ENCODE results near the gene DGKG. TPM values are rescaled to one million over a fixed set of nuclear protein-coding genes. Genes with fewer than 3 reads are reported as not detected.

The DGKG gene
- total RNA-seq, 1 donor = 2.5 TPM

DNA sequence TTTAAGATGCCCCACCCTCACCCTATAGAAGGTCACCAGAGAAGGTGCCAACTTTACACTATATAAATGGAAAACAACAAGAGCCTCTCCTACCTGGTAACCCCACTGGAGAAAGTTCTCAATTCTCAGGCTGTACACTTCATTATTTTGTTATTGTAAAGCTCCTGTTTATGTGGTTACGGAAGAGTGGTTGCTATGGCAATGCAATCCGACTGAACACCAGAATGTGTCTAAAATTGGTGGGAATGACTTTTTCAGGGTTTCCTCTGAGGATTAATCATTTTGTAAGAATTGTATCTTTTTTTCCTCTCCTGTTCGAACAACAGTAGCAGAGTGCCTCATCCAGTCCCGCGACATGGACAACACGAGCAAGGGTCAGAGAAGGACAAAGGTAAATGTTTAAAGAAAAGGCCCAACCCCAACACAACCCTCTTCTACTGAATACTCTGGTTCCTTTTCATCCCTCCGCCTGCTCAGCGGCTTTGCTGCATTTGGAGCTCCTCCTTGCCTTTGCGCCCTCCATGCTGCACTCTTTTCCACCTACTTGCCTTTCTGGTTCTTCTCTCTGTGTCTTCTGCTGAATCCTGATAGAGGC is 45.3 kb downstream of the DGKG start:
- Histone ChIP-seq H3K4me3 (ENCODE audit: low read length) (no peak overlapping the region), H3K9me3 (ENCODE audit: low read depth, low read length) (no peaks in the 10 kb centered on the region)

DNA sequence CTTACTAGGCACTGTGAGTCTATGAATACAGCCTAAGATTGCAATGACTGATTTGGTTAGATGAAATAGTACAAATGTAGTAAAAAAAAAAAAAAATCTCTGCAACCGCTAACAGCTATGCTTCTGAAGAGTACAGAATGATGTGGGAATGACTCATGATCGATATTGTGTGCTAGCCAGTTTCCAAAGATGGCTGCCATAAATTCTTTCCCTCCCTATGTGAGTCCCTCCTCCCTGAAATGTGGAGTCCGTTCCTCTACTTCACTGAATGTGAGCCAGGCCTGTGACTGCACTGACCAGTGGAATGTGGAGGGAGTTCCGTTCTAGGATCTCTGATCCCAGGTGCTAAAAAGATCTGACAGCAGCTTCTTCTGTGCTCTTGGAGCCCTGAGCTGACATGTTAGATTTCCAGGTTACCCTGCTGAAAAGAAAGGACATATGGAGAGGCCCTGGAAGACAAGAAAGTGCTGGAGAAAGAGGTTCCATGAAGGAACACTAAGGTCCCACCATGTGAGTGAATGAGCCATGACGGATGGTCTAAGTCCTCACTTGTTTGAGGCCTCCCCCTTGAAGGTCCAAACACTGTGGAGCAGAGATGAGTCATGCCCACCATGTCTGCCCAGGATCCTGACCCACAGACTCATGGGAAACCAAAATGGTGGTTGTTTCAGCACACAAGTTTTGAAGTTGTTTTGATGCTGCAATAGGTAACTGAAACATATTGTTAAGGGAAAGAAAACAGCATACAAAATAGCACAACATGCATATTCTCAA is 46.3 kb downstream of the DGKG start:
- Histone ChIP-seq H3K27me3 (ENCODE audit: insufficient read depth, low read length) (no peaks in the 10 kb centered on the region), H3K4me3 (ENCODE audit: low read length) (no peak overlapping the region), H3K4me1 (ENCODE audit: insufficient read depth, low read length) (no peaks in the 10 kb centered on the region), H3K9me3 (ENCODE audit: low read depth, low read length) (no peaks in the 10 kb centered on the region)

More for the DNA sequence above, 45.3 kb downstream of the DGKG start:
- Histone ChIP-seq H3K27me3 (ENCODE audit: insufficient read depth, low read length) (no peaks in the 10 kb centered on the region), H3K4me1 (ENCODE audit: insufficient read depth, low read length) (no peaks in the 10 kb centered on the region)

DNA sequence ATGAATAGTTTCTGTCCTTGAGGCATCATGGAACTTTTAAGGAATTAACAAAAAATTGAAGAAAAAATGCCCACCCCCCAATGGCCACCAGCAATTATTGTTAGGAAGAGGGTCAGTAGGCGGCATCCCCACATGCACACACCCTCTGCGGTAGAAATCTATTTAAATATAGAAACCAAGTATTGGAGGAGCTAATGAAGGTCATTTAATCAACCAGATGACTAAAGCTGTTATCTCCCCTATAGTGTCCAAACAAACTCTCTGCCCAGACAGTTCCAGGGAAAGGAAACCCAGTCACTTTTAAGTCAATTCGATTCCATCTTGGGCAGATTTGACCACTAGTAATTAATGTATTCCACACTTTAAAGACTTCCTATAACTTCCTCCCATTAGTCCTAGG is 47.1 kb downstream of the DGKG start:
- no peaks in the 10 kb centered on the region for H3K9me3 ChIP-seq (ENCODE audit: low read depth, low read length)
- H3K27me3 ChIP-seq (ENCODE audit: insufficient read depth, low read length) = no peaks in the 10 kb centered on the region
- H3K4me1 ChIP-seq (ENCODE audit: insufficient read depth, low read length) = no peaks in the 10 kb centered on the region
- no peak overlapping the region for H3K4me3 ChIP-seq (ENCODE audit: low read length)

DNA sequence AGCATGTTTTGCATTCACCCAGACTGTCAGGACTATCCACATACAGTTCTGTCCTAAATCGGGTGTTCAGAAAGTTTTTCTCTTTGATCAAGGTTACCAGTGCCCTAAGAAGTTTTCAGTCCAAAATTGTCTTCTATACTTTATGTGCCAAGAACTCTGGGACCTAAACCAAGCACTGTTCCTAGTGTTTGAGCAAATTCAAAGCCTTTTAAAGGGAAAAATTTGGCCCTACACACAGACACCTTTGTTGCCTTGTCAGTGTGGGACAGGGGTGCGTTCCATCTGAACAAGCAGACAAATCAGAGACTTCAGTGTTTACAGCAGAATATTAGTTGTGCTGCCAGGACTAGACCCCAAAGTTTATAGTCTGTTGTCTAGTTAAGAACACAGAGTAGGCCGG is 50.6 kb downstream of the DGKG start:
- Histone ChIP-seq H3K4me1 (ENCODE audit: insufficient read depth, low read length) (no peaks in the 10 kb centered on the region), H3K27me3 (ENCODE audit: insufficient read depth, low read length) (no peaks in the 10 kb centered on the region), H3K4me3 (ENCODE audit: low read length) (no peak overlapping the region), H3K9me3 (ENCODE audit: low read depth, low read length) (no peaks in the 10 kb centered on the region)

DNA sequence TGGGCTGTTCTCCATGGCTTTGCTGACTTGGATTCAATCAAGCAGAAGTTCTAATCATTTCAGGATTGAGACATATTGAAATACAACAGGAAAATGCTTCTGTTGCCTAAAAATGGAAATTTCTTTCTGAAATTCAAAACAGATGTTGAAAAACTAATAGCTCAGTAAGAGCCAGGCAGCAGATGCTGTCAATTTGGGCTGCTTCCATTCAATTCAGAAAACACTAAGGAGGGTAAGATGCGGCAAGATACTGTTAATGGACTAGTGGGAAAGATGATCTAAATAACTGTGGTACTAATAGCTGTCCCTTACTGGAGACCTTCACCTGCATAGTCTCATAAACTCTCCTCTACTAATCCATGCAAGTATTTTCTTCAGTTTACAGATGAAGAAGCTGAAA is 53.5 kb downstream of the DGKG start:
- H3K9me3 ChIP-seq (ENCODE audit: low read depth, low read length) = no peaks in the 10 kb centered on the region
- no peak overlapping the region for H3K4me3 ChIP-seq (ENCODE audit: low read length)
- no peaks in the 10 kb centered on the region for H3K27me3 ChIP-seq (ENCODE audit: insufficient read depth, low read length)
- H3K4me1 ChIP-seq (ENCODE audit: insufficient read depth, low read length) = no peaks in the 10 kb centered on the region

DNA sequence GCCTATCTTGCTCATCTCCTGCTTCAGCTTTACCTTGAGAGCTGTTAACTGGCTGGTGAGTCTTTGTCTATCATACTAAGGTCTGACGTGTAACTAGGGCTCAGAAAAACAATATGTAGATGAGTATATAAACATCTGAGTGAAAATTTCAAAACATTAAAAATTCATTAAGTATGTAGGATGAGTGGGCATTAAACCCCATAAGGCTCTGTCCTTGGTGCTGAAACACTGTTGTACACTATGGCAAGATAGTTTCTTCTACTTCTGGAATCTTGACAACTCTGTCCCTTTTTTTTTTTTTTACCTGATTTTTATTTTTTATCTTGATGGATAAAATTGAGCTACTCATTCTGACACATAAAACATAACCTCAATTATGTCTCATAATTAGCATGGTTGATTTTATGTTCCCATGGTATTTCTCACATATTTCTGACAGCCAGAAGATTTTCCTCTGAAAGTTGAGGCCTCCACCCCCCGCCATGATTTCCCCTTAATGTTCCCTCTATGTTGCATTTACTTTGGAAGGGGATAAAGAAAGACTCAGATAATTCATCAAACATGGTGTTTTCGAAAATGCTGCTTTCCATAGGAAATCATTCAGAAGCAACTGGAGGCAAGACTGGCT is 54.3 kb downstream of the DGKG start:
- no peaks in the 10 kb centered on the region for H3K9me3 ChIP-seq (ENCODE audit: low read depth, low read length)
- no peaks in the 10 kb centered on the region for H3K27me3 ChIP-seq (ENCODE audit: insufficient read depth, low read length)
- no peak overlapping the region for H3K4me3 ChIP-seq (ENCODE audit: low read length)
- no peaks in the 10 kb centered on the region for H3K4me1 ChIP-seq (ENCODE audit: insufficient read depth, low read length)

DNA sequence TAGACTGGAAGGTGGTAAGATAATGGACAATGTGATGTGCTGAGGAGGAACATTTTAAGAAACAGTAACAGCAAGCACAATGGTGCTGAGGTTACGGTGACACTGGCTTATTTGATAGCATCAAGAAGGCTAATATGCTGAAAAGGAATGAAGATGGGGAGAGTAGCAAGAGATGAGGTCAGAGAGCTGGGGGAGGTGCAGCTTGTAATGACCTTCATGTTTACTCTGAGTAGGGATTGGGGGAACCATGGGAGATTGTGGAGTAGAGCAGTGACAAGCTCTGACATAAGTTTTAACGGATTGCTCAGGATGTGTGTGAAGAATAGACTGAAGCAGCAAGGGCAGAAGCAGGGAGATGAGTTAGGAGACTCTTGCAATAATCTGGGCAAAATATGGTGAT is 56.7 kb downstream of the DGKG start:
- no peaks in the 10 kb centered on the region for H3K27me3 ChIP-seq (ENCODE audit: insufficient read depth, low read length)
- H3K9me3 ChIP-seq (ENCODE audit: low read depth, low read length) = no peaks in the 10 kb centered on the region
- no peak overlapping the region for H3K4me3 ChIP-seq (ENCODE audit: low read length)
- no peaks in the 10 kb centered on the region for H3K4me1 ChIP-seq (ENCODE audit: insufficient read depth, low read length)

DNA sequence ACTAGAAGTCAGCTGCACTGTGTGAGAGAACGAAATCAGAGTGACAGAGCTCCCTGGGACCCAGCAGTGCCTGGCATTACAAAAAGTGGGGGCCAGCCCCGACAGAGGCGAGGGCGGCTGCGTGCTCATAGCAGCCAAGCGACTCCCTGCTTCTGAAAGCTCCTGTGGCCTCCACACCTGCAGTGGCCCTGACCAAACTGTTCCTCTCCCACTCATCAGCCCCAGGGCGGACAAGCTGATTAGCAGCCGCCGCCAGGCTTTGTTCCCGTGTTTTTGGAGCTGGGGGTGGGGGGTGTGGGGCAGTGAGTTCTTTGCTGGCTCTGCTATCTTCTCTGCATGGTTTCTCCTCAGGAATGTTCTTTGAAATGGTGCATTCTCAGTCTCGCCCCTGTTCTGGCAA is 58.1 kb downstream of the DGKG start:
- no peak overlapping the region for H3K4me3 ChIP-seq (ENCODE audit: low read length)
- no peaks in the 10 kb centered on the region for H3K9me3 ChIP-seq (ENCODE audit: low read depth, low read length)
- H3K27me3 ChIP-seq (ENCODE audit: insufficient read depth, low read length) = no peaks in the 10 kb centered on the region

DNA sequence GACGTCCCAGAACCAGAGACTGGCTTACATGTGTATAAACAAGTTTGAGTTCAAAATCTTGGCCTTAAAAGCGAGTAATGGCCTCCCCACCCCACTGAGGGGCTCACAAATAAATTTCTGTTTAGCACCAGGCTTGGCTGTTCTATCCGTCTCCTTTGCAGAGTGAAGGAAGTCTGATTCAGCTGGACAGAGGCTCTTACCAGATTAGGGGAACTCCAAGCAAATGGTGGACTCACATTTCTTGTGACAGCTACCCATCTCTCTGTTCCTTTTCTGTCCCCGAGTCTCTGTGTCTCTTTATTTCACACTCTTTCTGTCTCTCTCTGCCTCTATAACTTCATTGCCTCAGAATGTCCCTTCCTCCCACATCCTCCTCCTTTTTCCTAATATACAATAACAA is 62.7 kb downstream of the DGKG start:
- Histone ChIP-seq H3K9me3 (ENCODE audit: low read depth, low read length) (no peaks in the 10 kb centered on the region), H3K4me3 (ENCODE audit: low read length) (no peak overlapping the region), H3K4me1 (ENCODE audit: insufficient read depth, low read length) (no peaks in the 10 kb centered on the region)

More for the DNA sequence above, 58.1 kb downstream of the DGKG start:
- no peaks in the 10 kb centered on the region for H3K4me1 ChIP-seq (ENCODE audit: insufficient read depth, low read length)

DNA sequence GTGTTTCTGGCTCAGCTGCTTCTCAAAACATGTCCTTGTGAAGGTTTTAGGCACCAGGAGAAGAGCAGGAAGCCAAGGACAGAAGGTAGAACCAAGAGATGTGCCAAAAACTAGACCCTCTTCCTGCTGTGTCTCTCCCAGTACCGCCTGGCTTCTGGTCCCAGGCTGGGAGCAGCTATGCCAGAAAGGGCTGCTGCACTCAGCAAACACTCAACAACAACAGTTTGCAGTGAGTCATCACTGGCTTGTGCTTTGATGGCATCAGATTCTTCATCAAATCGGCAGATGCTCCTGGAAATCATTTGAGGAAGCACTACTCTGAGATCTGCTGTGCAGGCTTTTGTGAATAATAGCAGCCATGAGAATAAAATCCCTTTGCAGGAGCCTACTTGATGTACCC is 63.2 kb downstream of the DGKG start:
- no peaks in the 10 kb centered on the region for H3K4me1 ChIP-seq (ENCODE audit: insufficient read depth, low read length)
- no peaks in the 10 kb centered on the region for H3K27me3 ChIP-seq (ENCODE audit: insufficient read depth, low read length)
- no peak overlapping the region for H3K4me3 ChIP-seq (ENCODE audit: low read length)
- no peaks in the 10 kb centered on the region for H3K9me3 ChIP-seq (ENCODE audit: low read depth, low read length)

More for the DNA sequence above, 62.7 kb downstream of the DGKG start:
- no peaks in the 10 kb centered on the region for H3K27me3 ChIP-seq (ENCODE audit: insufficient read depth, low read length)

DNA sequence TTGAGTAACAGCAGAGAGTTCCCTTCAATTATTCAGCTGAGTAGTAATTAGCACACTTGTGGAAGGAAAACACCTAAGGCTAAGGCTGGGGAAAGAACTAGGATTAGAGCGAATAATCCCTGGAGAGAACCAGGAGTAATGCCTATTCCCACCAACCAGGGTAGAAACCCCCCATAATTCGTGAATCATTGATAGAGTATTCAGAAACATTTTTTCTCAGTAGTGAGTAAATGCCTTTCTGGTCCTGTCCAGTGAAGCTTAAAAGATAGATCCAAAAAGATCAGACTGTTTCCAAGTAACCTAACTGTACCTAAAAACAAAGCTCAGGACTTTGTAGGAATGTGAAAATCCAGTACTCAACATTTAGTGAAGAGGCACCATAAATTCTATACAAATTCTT is 71.2 kb downstream of the DGKG start:
- Histone ChIP-seq H3K4me3 (ENCODE audit: low read length) (no peak overlapping the region), H3K4me1 (ENCODE audit: insufficient read depth, low read length) (no peaks in the 10 kb centered on the region), H3K27me3 (ENCODE audit: insufficient read depth, low read length) (no peaks in the 10 kb centered on the region), H3K9me3 (ENCODE audit: low read depth, low read length) (no peaks in the 10 kb centered on the region)

DNA sequence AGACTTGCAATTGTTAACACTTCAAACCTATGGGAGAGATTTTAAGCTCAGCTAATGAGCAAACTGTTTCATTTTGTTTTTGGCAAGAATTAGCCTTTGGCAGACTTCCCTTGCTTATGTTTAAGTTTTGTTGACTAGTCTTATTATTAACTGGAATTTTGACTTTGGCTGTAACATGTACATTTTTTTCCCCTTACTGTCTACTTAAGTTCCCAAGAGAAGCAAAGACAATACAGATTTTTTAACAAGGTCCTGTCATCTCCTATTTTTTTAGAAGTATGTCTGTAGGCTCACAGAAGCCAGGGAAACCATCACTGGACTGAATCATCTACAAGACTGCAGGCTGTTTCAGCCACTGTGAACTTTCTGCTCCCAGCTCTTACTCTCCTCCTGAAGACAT is 74.3 kb downstream of the DGKG start:
- H3K4me1 ChIP-seq (ENCODE audit: insufficient read depth, low read length) = no peaks in the 10 kb centered on the region
- H3K27me3 ChIP-seq (ENCODE audit: insufficient read depth, low read length) = no peaks in the 10 kb centered on the region
- H3K4me3 ChIP-seq (ENCODE audit: low read length) = no peak overlapping the region
- no peaks in the 10 kb centered on the region for H3K9me3 ChIP-seq (ENCODE audit: low read depth, low read length)

DNA sequence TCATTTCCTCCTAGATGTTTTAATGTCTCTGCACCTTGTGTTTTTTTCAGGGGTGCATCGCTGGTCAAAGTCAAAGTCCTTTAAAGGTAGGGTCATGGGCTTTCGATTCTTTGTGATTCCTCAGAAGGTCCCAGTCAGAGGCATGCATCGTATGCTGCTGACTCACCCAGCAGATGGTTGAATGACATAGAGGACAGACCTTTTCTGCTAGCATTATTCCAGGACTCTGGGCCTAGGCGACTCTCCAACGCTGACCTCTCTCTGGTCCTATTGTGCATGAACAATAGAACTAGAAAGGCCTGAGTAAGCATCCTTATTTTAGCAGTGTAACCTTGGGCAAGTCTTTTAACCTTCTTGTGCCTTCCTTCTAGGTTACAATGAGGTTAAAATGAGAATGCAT is 75.9 kb downstream of the DGKG start:
- Histone ChIP-seq H3K9me3 (ENCODE audit: low read depth, low read length) (no peaks in the 10 kb centered on the region), H3K4me3 (ENCODE audit: low read length) (no peak overlapping the region), H3K27me3 (ENCODE audit: insufficient read depth, low read length) (no peaks in the 10 kb centered on the region), H3K4me1 (ENCODE audit: insufficient read depth, low read length) (no peaks in the 10 kb centered on the region)

DNA sequence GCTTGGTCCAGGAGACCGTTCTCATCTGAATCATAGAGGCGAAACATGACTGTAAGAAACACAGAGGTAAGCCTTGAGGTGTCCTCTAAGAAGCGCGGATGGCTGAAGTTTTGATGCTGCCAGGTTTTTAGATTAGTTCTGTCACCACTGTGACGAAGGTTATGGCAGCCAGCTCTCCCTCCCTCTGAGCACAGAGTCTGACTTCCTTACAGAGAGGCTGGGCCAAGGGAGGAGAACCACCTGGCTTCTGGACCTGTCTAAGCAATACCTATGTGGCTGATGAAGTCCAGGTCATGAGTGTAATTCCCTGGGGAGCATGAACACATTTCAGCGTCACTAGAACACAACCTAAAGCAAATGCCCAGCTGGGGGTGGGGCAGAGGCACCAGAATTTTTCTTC is 77.4 kb downstream of the DGKG start:
- H3K9me3 ChIP-seq (ENCODE audit: low read depth, low read length) = no peaks in the 10 kb centered on the region
- no peaks in the 10 kb centered on the region for H3K27me3 ChIP-seq (ENCODE audit: insufficient read depth, low read length)
- H3K4me1 ChIP-seq (ENCODE audit: insufficient read depth, low read length) = no peaks in the 10 kb centered on the region
- no peak overlapping the region for H3K4me3 ChIP-seq (ENCODE audit: low read length)

DNA sequence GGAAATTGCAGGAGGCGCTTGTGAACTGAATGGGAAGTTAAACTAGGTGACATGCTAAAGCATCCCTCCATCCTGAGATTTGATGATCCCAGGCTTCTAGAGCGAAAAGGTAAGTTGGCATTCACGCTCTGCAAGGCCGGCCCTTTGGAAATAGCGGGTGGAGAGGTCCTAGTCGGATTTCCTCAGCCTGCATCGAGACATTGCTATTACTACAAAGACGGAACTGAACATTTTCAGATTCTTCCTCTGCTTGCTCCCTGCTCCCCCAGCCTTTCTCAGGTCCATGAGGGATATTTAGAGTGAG is 77.7 kb downstream of the DGKG start:
- Histone ChIP-seq H3K9me3 (ENCODE audit: low read depth, low read length) (no peaks in the 10 kb centered on the region), H3K27me3 (ENCODE audit: insufficient read depth, low read length) (no peaks in the 10 kb centered on the region), H3K4me3 (ENCODE audit: low read length) (no peak overlapping the region), H3K4me1 (ENCODE audit: insufficient read depth, low read length) (no peaks in the 10 kb centered on the region)
